Keratinocyte (primary cell): ENCODE measurements around the gene WLS.

Experiments
- EZH2 ChIP-seq: IDR thresholded peaks from one replicate; pipeline ENCODE4 v1.6.1; 2012; ENCODE audit warnings: inconsistent platforms, mild to moderate bottlenecking, low read length, moderate library complexity
- TF ChIP-seq, protein P1 (sequence below), 3 experiments: IDR thresholded peaks in 1 of 3; conservative IDR thresholded peaks in 1 of 3; optimal IDR thresholded peaks in 1 of 3; 2 replicates in 2 of 3; 3 replicates in 1 of 3; pipeline versions ENCODE3 to v1.5.1; 2011; ENCODE audit warnings: low read length in 3 of 3, mild to moderate bottlenecking in 3 of 3, moderate library complexity in 2 of 3, control low read depth in 1 of 3, inconsistent platforms in 1 of 3; ENCODE audit not compliant: insufficient read depth in 2 of 3; ENCODE audit errors: extremely low read depth in 1 of 3

DNA sequence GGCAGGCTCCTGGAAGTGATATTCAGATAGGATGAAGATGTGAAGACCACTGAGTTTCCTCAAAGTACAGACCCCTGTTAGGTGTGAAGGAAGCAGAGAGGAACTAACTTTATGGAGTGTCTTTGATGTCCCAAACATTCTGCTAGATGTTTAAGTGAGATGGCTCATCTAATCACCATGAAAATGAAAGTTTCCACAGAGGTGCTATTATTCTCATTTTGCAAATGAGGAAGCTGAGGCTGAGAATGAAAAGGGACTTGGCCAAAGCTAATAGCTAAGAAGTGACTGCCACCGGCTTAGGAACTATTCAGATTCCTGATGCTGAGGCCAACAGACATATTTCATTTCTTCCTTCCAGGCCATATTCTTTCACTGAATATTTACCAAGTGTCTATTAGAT is 45.9 kb upstream of the WLS start:
- TF ChIP-seq, protein P1, sequence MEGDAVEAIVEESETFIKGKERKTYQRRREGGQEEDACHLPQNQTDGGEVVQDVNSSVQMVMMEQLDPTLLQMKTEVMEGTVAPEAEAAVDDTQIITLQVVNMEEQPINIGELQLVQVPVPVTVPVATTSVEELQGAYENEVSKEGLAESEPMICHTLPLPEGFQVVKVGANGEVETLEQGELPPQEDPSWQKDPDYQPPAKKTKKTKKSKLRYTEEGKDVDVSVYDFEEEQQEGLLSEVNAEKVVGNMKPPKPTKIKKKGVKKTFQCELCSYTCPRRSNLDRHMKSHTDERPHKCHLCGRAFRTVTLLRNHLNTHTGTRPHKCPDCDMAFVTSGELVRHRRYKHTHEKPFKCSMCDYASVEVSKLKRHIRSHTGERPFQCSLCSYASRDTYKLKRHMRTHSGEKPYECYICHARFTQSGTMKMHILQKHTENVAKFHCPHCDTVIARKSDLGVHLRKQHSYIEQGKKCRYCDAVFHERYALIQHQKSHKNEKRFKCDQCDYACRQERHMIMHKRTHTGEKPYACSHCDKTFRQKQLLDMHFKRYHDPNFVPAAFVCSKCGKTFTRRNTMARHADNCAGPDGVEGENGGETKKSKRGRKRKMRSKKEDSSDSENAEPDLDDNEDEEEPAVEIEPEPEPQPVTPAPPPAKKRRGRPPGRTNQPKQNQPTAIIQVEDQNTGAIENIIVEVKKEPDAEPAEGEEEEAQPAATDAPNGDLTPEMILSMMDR (optimal IDR thresholded peaks at IDR 0.05 in 1 of 3, IDR thresholded peaks at IDR 0.05 in 1 of 3, conservative IDR thresholded peaks at IDR 0.05 in 1 of 3; ENCODE audit: extremely low read depth in 1 of 3, insufficient read depth in 2 of 3, low read length in 3 of 3), result no peak
- no peak for TF ChIP-seq EZH2
